Activated effector memory CD4-positive, alpha-beta T cell treated with Interleukin-2 at 50 U/mL for 16 hours (primary cell): ENCODE results near the gene R3HDM4.
A peak's percentile ranks its signal among the peaks of the same experiment; 100 is the strongest.
"Not testable (repeated sequence)": the region's sequence is repeated elsewhere in the genome, so short reads cannot be mapped to it uniquely, and the experiment has no call there.

ENCODE experiments used
- DNase-seq: peaks from one replicate; pipeline ENCODE4 v3.0.0-alpha.2; 2020

R3HDM4 gene

GRCh38 chr19:889662-890295 is 23.2 kb downstream of the R3HDM4 start:
- no peak for DNase-seq

GRCh38 chr19:888581-889385 is 24.2 kb downstream of the R3HDM4 start:
- peak; percentile 59 for DNase-seq

- no peak for DNase-seq
These were observed 25.4 kb downstream of the R3HDM4 start for GRCh38 chr19:887599-887998.

GRCh38 chr19:887072-887471 is 25.9 kb downstream of the R3HDM4 start:
- DNase-seq = no peak

- DNase-seq = no peak
These were observed 27.3 kb downstream of the R3HDM4 start for GRCh38 chr19:885536-886224.

GRCh38 chr19:884420-885211 is 28.4 kb downstream of the R3HDM4 start:
- no peak for DNase-seq

- DNase-seq = no peak
These were observed 29.3 kb downstream of the R3HDM4 start for GRCh38 chr19:883661-884211.

- no peak for DNase-seq
These were observed 30.0 kb downstream of the R3HDM4 start for GRCh38 chr19:882871-883497.

GRCh38 chr19:881385-882071 is 31.5 kb downstream of the R3HDM4 start:
- no peak for DNase-seq

- DNase-seq = no peak
These were observed 33.1 kb downstream of the R3HDM4 start for GRCh38 chr19:879711-880438.

GRCh38 chr19:878751-879561 is 34.1 kb downstream of the R3HDM4 start:
- not testable (repeated sequence) for DNase-seq

GRCh38 chr19:877992-878660 is 34.9 kb downstream of the R3HDM4 start:
- DNase-seq = not testable (repeated sequence)

- no peak for DNase-seq
These were observed 36.2 kb downstream of the R3HDM4 start for GRCh38 chr19:876780-877314.

- DNase-seq = no peak
These were observed 36.9 kb downstream of the R3HDM4 start for GRCh38 chr19:876089-876488.

- DNase-seq = no peak
These were observed 37.6 kb downstream of the R3HDM4 start for GRCh38 chr19:875265-875879.

- no peak for DNase-seq
These were observed 39.4 kb downstream of the R3HDM4 start for GRCh38 chr19:873561-874041.

- peak; percentile 80 for DNase-seq
These were observed 39.9 kb downstream of the R3HDM4 start for GRCh38 chr19:873084-873483.

GRCh38 chr19:872266-872951 is 40.6 kb downstream of the R3HDM4 start:
- DNase-seq = peak; percentile 84
